Measurements from ENCODE around the gene LZTR1.

GRCh38 chr22:20940904-20941385, 41.2 kb upstream of the LZTR1 start:
- TF ChIP-seq CTCF (IDR thresholded peaks at IDR 0.05), result no peak
- no peak for TF ChIP-seq EZH2phosphoT487 (IDR thresholded peaks at IDR 0.05)
